Measurements from ENCODE around the gene ZNF275.

- TF ChIP-seq CTCF (conservative IDR thresholded peaks at IDR 0.05; ENCODE audit: low read depth, low read length) (no peak), EZH2 (IDR thresholded peaks at IDR 0.05; ENCODE audit: borderline replicate concordance, low read depth, low read length, poor library complexity, severe bottlenecking) (no peak)
Measured at GRCh38 chrX:153375571-153375970, 41.6 kb downstream of the ZNF275 start.
